A549 (cell line): Measurements from ENCODE around the gene PKHD1. TPM values are rescaled to one million over a fixed set of nuclear protein-coding genes. Genes with fewer than 3 reads are reported as not detected.

ENCODE experiments used
- ATAC-seq, 2 experiments: fragments of 200-7000 bp in 1 of 2; fragments of >200 bp in 1 of 2; cut with Nextera tagmentation in 1 of 2; cut with Tn5 transposase in 1 of 2; 3 replicates each; pipeline versions ENCODE4 v1.8.0 to v1.9.1; 2018 to 2020; ENCODE audit warnings: mild to moderate bottlenecking in 1 of 2, moderate library complexity in 1 of 2
- CTCF ChIA-PET: fragments of 300-600 bp; sonication (Branson Sonifier 250); formaldehyde crosslinking; extraction: SDS; loops from one replicate; lab custom pipeline; 2021; ENCODE audit warnings: antibody characterized with exemption, inconsistent platforms; lab: Yijun Ruan, JAX
- POLR2A ChIA-PET: fragments of 350-600 bp; formaldehyde crosslinking; extraction: SDS; loops from one replicate; lab custom pipeline; 2021; ENCODE audit warnings: antibody characterized with exemption, inconsistent platforms; lab: Yijun Ruan, JAX
- DNase-seq, 2 experiments: peaks; one replicate each; pipeline versions ENCODE4 v3.0.0 to v3.0.0-alpha.2; 2011 to 2016; ENCODE audit warnings: low read depth in 1 of 2, low spot score in 1 of 2
- FAIRE-seq: peaks from 2 replicates; lab custom pipeline; 2011; peaks lifted over from hg19 to GRCh38; lab: Jason Lieb, UNC
- H3K27ac ChIP-seq, 2 experiments: fragments of >200 bp; sonication (Bioruptor Twin); formaldehyde crosslinking; 3 replicates each; pipeline ENCODE4 v1.5.1; 2016 to 2017
- H3K4me1 ChIP-seq: fragments of >200 bp; sonication (Bioruptor Twin); formaldehyde crosslinking; 3 replicates; pipeline ENCODE4 v1.6.1; 2016
- H3K4me2 ChIP-seq: fragments of >200 bp; sonication (Bioruptor Twin); formaldehyde crosslinking; 3 replicates; pipeline ENCODE4 v1.6.1; 2016
- H3K4me3 ChIP-seq: fragments of >200 bp; sonication (Bioruptor Twin); formaldehyde crosslinking; 3 replicates; pipeline ENCODE4 v1.5.1; 2016
- H3K9me3 ChIP-seq: fragments of >200 bp; sonication (Bioruptor Twin); formaldehyde crosslinking; 3 replicates; pipeline ENCODE4 v1.6.1; 2016
- BCL3 ChIP-seq: fragments of >200 bp; sonication (Bioruptor Twin); formaldehyde crosslinking; IDR thresholded peaks from 3 replicates; pipeline ENCODE4 v1.6.1; 2016
- CHD2 ChIP-seq: fragments of 150-350 bp; IDR thresholded peaks from 2 replicates; pipeline ENCODE4 v1.6.1; 2014; ENCODE audit warnings: low read length; ENCODE audit not compliant: partially characterized antibody
- E2F6 ChIP-seq: IDR thresholded peaks from 2 replicates; pipeline ENCODE4 v1.6.1; 2012; ENCODE audit warnings: low read depth, borderline replicate concordance
- EHF ChIP-seq: fragments of 250-450 bp; sonication (Bioruptor Pico); IDR thresholded peaks from 2 replicates; pipeline ENCODE4 v1.5.0; 2020; ENCODE audit warnings: mild to moderate bottlenecking
- FOSL2 ChIP-seq, 2 experiments: fragments of 450-650 bp in 1 of 2; fragments of >200 bp in 1 of 2; sonication (Bioruptor Twin) in 1 of 2; formaldehyde crosslinking; IDR thresholded peaks; 2 replicates each; pipeline versions ENCODE4 v1.5.0 to v1.6.1; 2016 to 2020; ENCODE audit warnings: mild to moderate bottlenecking in 1 of 2, moderate library complexity in 1 of 2
- HES2 ChIP-seq: fragments of >200 bp; sonication (Bioruptor Twin); formaldehyde crosslinking; IDR thresholded peaks from 2 replicates; pipeline ENCODE4 v1.6.1; 2016
- HOXA7 ChIP-seq: fragments of 250-450 bp; sonication (Bioruptor Pico); IDR thresholded peaks from 2 replicates; pipeline ENCODE4 v1.5.0; 2020; ENCODE audit warnings: mild to moderate bottlenecking, moderate library complexity
- KDM1A ChIP-seq: fragments of 200-600 bp; sonication (generic); IDR thresholded peaks from 2 replicates; pipeline ENCODE4 v1.6.1; 2016; ENCODE audit warnings: low read depth, mild to moderate bottlenecking
- KDM5A ChIP-seq: fragments of 200-600 bp; sonication (generic); IDR thresholded peaks from 2 replicates; pipeline ENCODE4 v1.6.1; 2016; ENCODE audit warnings: antibody characterized with exemption, mild to moderate bottlenecking
- MAFK ChIP-seq: fragments of 450-650 bp; IDR thresholded peaks from 2 replicates; pipeline ENCODE4 v1.6.1; 2014; ENCODE audit not compliant: partially characterized antibody
- POLR2A ChIP-seq: IDR thresholded peaks from 2 replicates; pipeline ENCODE4 v1.6.1; 2012; ENCODE audit warnings: mild to moderate bottlenecking, low read length
- RFX5 ChIP-seq: fragments of 450-650 bp; IDR thresholded peaks from 2 replicates; pipeline ENCODE4 v1.7.1; 2014; ENCODE audit warnings: antibody characterized with exemption, mild to moderate bottlenecking, moderate library complexity
- USF2 ChIP-seq: fragments of 450-650 bp; IDR thresholded peaks from 2 replicates; pipeline ENCODE4 v1.6.1; 2014; ENCODE audit warnings: antibody characterized with exemption
- WGBS: methylation state at CpG from one replicate; pipeline ENCODE4 v1.1.6; 2017; ENCODE audit errors: missing lambda C conversion rate; 5-methylcytosine and 5-hydroxymethylcytosine counted together
- polyA plus RNA-seq, 4 experiments: library from polyadenylated mRNA; depleted of rRNA in 3 of 4; stranded (reverse); fragments of >200 nt; fragmentation: RNase III in 1 of 4; extraction: RNeasy Plus Mini Kit Qiagen cat#74134 plus additional on column Dnase treatment in 1 of 4; gene quantifications; 2 replicates in 3 of 4; 3 replicates in 1 of 4; pipeline ENCODE4 v1.2.3, GENCODE V29; 2011 to 2017
- TF ChIP-seq, protein P1 (sequence below): IDR thresholded peaks from 2 replicates; pipeline ENCODE4 v1.6.1; 2012
- TF ChIP-seq, protein P2 (sequence below): fragments of 250-450 bp; sonication (Bioruptor Pico); IDR thresholded peaks from 2 replicates; pipeline ENCODE4 v1.5.0; 2021; ENCODE audit warnings: mild to moderate bottlenecking, moderate library complexity, borderline replicate concordance
- TF ChIP-seq, protein P3 (sequence below): fragments of >200 bp; sonication (Bioruptor Twin); formaldehyde crosslinking; IDR thresholded peaks from 3 replicates; pipeline ENCODE4 v1.5.1; 2016

The PKHD1 gene
- polyA plus RNA-seq, 2 of the 4 experiments (the other 2 are of a cell fraction): not detected

GRCh38 chr6:52010806-52011205 lies 76.6 kb downstream of the PKHD1 start:
- POLR2A ChIA-PET: no interaction called here
- Histone ChIP-seq H3K9me3 (no peaks in the 10 kb centered on the region), H3K4me1 (no peaks in the 10 kb centered on the region), H3K4me3 (no peak overlapping the region), H3K4me2 (no peak overlapping the region), H3K27ac (no peak overlapping the region)
- WGBS: 0% methylated on average over 1 of the region's 1 CpG
- TF ChIP-seq KDM1A: no peak
- no peak for TF ChIP-seq BCL3
- no peak for TF ChIP-seq USF2
- TF ChIP-seq HES2: no peak
- TF ChIP-seq KDM5A: no peak
- TF ChIP-seq, protein P1, sequence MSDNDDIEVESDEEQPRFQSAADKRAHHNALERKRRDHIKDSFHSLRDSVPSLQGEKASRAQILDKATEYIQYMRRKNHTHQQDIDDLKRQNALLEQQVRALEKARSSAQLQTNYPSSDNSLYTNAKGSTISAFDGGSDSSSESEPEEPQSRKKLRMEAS: no peak
- no peak for TF ChIP-seq CHD2
- TF ChIP-seq, protein P2, sequence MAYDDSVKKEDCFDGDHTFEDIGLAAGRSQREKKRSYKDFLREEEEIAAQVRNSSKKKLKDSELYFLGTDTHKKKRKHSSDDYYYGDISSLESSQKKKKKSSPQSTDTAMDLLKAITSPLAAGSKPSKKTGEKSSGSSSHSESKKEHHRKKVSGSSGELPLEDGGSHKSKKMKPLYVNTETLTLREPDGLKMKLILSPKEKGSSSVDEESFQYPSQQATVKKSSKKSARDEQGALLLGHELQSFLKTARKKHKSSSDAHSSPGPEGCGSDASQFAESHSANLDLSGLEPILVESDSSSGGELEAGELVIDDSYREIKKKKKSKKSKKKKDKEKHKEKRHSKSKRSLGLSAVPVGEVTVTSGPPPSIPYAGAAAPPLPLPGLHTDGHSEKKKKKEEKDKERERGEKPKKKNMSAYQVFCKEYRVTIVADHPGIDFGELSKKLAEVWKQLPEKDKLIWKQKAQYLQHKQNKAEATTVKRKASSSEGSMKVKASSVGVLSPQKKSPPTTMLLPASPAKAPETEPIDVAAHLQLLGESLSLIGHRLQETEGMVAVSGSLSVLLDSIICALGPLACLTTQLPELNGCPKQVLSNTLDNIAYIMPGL (CRISPR knock-in tag): no peak
- TF ChIP-seq FOSL2 (IDR thresholded peaks at IDR 0.05): no peak
- no peak for TF ChIP-seq FOSL2 (CRISPR knock-in tag; IDR thresholded peaks at IDR 0.05)
- no peak for TF ChIP-seq EHF (CRISPR knock-in tag)
- TF ChIP-seq HOXA7 (CRISPR knock-in tag): no peak
- no peak for TF ChIP-seq E2F6
- TF ChIP-seq, protein P3, sequence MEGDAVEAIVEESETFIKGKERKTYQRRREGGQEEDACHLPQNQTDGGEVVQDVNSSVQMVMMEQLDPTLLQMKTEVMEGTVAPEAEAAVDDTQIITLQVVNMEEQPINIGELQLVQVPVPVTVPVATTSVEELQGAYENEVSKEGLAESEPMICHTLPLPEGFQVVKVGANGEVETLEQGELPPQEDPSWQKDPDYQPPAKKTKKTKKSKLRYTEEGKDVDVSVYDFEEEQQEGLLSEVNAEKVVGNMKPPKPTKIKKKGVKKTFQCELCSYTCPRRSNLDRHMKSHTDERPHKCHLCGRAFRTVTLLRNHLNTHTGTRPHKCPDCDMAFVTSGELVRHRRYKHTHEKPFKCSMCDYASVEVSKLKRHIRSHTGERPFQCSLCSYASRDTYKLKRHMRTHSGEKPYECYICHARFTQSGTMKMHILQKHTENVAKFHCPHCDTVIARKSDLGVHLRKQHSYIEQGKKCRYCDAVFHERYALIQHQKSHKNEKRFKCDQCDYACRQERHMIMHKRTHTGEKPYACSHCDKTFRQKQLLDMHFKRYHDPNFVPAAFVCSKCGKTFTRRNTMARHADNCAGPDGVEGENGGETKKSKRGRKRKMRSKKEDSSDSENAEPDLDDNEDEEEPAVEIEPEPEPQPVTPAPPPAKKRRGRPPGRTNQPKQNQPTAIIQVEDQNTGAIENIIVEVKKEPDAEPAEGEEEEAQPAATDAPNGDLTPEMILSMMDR: no peak
- no peak for TF ChIP-seq RFX5
- DNase-seq (no peak), ATAC-seq (no peak), FAIRE-seq (no peak)
- CTCF ChIA-PET: interaction anchor here (1.2 kb wide), 1 partner anchor 39 kb away, joined by 4 read pairs; no protein-coding TSS in a partner anchor

- POLR2A ChIA-PET: no interaction called here
- TF ChIP-seq POLR2A (no peak), KDM1A (no peak), MAFK (no peak)
- Histone ChIP-seq H3K4me3 (no peak overlapping the region), H3K4me1 (no peaks in the 10 kb centered on the region), H3K4me2 (no peak overlapping the region), H3K9me3 (no peaks in the 10 kb centered on the region), H3K27ac (no peak overlapping the region)
- 21% methylated on average over 6 of the region's 6 CpGs for WGBS
- FAIRE-seq (no peak), ATAC-seq (no peak), DNase-seq (no peak)
- CTCF ChIA-PET: interaction anchor here (1.2 kb wide), 1 partner anchor 40 kb away, joined by 4 read pairs; no protein-coding TSS in a partner anchor
These were observed 77.3 kb downstream of the PKHD1 start for GRCh38 chr6:52010145-52010544.
